ENCODE measurements around the gene ZNRF2. TPM values are rescaled to one million over a fixed set of nuclear protein-coding genes. Genes with fewer than 3 reads are reported as not detected.

Gene ZNRF2
- total RNA-seq, 1 donor from 2014 or later: 31.7 TPM

DNA sequence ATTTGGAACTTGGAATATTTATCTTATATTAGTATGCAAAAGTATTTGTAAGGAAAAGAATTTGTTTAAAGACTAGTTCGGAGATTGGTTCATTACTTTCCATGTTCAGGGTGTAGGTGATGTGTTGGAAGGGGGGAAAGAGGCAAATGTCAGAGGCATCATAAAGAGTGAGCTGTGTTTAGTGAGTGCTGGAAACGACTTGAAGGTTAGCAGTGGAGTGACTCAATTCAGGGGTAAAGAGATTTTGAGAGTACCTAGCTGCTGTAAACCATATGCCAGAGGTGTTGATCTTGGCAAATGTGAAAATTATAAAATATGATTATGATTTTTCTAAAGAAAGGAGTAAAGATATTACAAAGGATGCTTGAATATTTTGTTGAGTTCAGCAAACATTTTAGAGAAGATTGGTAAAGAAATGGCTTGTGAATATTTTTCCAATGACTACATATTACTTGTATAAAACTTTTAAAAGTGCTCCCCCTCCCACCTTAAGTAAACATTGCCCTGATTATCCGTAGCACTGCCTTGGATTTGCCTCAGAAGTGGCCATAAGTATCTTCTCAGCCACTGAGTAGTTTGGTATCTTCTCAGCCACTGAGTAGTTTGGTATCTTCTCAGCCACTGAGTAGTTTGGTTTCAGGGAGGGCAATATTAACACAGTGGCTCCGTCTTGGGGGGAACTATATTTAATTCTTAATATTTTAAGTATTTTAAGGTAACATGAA is 51.5 kb downstream of the ZNRF2 start:
- intact Hi-C loops (cut with DNase I): no loop called here

DNA sequence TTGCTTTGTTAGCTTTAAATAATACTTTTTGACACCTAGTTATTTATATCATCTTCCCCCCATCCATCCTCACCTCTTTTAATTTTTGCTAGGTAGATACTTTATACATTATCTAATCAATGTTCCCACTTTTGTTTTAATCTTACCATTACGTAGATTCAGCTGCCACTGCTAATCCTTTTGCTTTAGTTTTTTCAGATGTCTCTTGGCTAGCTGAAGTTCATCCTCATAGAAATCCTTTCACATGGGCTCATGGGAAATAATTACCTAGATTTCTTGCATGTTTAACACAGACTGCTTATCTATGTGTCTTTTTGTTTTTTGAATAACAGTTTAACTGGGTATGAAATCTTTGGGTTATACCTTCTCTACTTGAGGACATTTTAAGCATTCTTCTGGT is 60.1 kb downstream of the ZNRF2 start:
- no peak for DNase-seq (ENCODE audit: low spot score in 2 of 2)
- H3K4me3 ChIP-seq: no peak overlapping the region
- H3K27ac ChIP-seq: peak overlapping the region; percentile 37 to 54
- H3K4me1 ChIP-seq: peaks cover 0 to 11% of the 10 kb centered on the region in 2 donors
- TF ChIP-seq, protein P1, sequence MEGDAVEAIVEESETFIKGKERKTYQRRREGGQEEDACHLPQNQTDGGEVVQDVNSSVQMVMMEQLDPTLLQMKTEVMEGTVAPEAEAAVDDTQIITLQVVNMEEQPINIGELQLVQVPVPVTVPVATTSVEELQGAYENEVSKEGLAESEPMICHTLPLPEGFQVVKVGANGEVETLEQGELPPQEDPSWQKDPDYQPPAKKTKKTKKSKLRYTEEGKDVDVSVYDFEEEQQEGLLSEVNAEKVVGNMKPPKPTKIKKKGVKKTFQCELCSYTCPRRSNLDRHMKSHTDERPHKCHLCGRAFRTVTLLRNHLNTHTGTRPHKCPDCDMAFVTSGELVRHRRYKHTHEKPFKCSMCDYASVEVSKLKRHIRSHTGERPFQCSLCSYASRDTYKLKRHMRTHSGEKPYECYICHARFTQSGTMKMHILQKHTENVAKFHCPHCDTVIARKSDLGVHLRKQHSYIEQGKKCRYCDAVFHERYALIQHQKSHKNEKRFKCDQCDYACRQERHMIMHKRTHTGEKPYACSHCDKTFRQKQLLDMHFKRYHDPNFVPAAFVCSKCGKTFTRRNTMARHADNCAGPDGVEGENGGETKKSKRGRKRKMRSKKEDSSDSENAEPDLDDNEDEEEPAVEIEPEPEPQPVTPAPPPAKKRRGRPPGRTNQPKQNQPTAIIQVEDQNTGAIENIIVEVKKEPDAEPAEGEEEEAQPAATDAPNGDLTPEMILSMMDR (IDR thresholded peaks at IDR 0.05): no peak
- intact Hi-C loops (cut with DNase I): no loop called here
- H3K36me3 ChIP-seq: no peaks in the 10 kb centered on the region
- H3K9me3 ChIP-seq: peaks cover 0 to 6% of the 10 kb centered on the region in 2 donors
- no peaks in the 10 kb centered on the region for H3K27me3 ChIP-seq

More for the DNA sequence above, 51.5 kb downstream of the ZNRF2 start:
- no peaks in the 10 kb centered on the region for H3K4me1 ChIP-seq
- H3K27me3 ChIP-seq: no peaks in the 10 kb centered on the region
- DNase-seq (ENCODE audit: low spot score in 2 of 2): no peak
- H3K36me3 ChIP-seq: no peaks in the 10 kb centered on the region
- no peak overlapping the region for H3K27ac ChIP-seq
- H3K4me3 ChIP-seq: no peak overlapping the region
- H3K9me3 ChIP-seq: no peaks in the 10 kb centered on the region
- TF ChIP-seq, protein P1 (IDR thresholded peaks at IDR 0.05): no peak

DNA sequence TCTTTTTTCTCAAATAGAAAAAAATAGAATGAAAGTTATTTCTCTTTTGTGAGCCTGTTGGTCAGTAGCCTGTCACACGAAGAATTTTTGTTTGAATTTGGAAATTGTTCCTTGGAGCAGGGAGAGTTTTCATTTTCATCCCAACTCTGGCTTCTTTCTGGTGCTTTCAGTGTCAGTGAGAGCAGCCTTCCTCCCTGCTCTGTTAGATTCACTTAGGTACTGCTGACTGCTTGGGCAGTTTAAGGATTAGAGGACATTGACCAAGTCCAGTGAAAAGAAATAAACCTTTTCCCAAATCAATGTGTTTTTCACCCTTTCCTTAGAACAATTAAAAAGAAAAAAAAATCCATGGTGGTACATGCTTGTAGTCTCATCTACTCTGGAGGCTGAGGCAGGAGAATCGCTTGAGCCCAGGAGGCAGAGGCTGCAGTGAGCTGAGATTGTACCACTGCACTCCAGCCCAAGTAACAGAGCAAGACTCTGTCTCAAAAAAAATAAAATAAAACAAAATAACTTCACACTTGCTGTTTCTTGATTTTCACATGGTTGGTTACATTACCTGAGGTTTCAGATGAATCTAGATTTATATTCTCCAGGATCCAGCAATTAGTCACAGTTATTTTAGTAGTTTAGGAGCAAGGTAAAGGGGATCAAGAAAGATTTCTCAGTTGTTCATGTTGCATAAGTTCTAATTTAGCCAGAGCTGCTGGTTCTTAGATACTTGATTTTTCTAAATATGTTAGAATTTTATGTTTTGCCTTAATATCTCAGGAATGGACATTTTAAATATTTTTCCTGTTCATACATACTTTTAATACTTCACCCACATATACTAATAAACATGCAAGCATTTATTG is 63.1 kb downstream of the ZNRF2 start:
- no peak overlapping the region for H3K4me3 ChIP-seq
- H3K27me3 ChIP-seq: no peaks in the 10 kb centered on the region
- peak overlapping the region; percentile 43 to 51 for H3K27ac ChIP-seq
- TF ChIP-seq, protein P1 (IDR thresholded peaks at IDR 0.05): no peak
- peaks cover 0 to 13% of the 10 kb centered on the region in 2 donors for H3K4me1 ChIP-seq
- no peaks in the 10 kb centered on the region for H3K36me3 ChIP-seq
- H3K9me3 ChIP-seq: no peaks in the 10 kb centered on the region
- intact Hi-C loops (cut with DNase I): no loop called here
- no peak for DNase-seq (ENCODE audit: low spot score in 2 of 2)

DNA sequence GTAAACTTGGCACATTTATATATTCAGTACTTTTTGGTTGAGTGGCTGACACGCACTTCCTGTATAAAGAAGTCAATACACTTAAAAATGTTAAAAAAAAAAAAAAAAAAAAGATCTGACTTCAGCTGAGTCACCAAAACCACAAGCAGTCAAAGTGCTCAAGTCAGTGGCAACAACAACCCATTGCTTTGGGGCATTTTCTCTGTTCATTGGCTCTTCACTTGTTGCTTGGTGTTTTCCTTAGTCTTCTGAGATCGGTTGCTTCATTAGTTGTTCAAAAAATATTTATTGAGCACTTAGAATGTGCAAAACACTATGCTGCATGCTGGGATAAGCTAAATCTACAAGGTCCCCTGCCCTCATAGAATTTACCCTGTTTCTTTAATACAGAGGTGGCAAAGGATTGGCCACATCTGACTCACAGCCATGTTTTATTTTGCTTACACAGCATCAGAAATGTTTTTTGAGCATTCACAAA is 63.7 kb downstream of the ZNRF2 start:
- H3K4me1 ChIP-seq: peaks cover 0 to 13% of the 10 kb centered on the region in 2 donors
- no peaks in the 10 kb centered on the region for H3K9me3 ChIP-seq
- H3K27ac ChIP-seq: peak overlapping the region; percentile 45 to 51
- no peaks in the 10 kb centered on the region for H3K27me3 ChIP-seq
- intact Hi-C loops (cut with DNase I): no loop called here
- DNase-seq (ENCODE audit: low spot score in 2 of 2): no peak
- H3K36me3 ChIP-seq: no peaks in the 10 kb centered on the region
- peak overlapping the region in 1 of 2 donors; percentile 13 for H3K4me3 ChIP-seq
- TF ChIP-seq, protein P1 (IDR thresholded peaks at IDR 0.05): no peak

DNA sequence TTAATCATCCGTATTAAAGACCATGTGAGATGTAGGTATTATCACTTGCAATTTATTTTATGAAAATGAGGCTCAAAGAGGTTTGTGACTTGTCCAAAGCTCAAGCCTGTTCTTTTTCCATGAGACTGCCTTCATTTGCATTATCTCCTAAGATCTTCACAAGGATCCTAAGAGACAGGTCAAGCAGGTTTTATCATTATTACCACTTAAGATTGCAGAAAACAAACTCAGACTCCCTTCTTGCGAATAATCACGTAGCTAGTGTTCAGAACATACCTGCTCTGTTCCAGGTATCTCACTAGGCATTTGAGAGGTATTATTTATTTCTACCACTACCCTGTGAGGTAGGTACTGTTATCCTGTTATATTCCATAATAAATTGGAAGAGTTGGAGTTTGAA is 64.8 kb downstream of the ZNRF2 start:
- H3K36me3 ChIP-seq: no peaks in the 10 kb centered on the region
- no peaks in the 10 kb centered on the region for H3K27me3 ChIP-seq
- TF ChIP-seq, protein P1 (IDR thresholded peaks at IDR 0.05): no peak
- H3K4me1 ChIP-seq: peaks cover 0 to 13% of the 10 kb centered on the region in 2 donors
- no peak overlapping the region for H3K4me3 ChIP-seq
- intact Hi-C loops (cut with DNase I): no loop called here
- H3K9me3 ChIP-seq: no peaks in the 10 kb centered on the region
- DNase-seq (ENCODE audit: low spot score in 2 of 2): no peak
- H3K27ac ChIP-seq: peak overlapping the region in 1 of 2 donors; percentile 10
